Brain microvascular endothelial cell (primary cell): ENCODE measurements around the gene RIBC2.
"Not testable (repeated sequence)": the region's sequence is repeated elsewhere in the genome, so short reads cannot be mapped to it uniquely, and the experiment has no call there.

Source experiments
- DNase-seq: peaks from one replicate; pipeline ENCODE4 v3.0.0-alpha.2; 2020
- H3K27ac ChIP-seq: fragments of 250-450 bp; sonication (Bioruptor Pico); 2 replicates; pipeline ENCODE4 v1.5.1; 2020; ENCODE audit warnings: mild to moderate bottlenecking, moderate library complexity
- H3K27me3 ChIP-seq: fragments of 250-450 bp; sonication (Bioruptor Pico); replicated peaks from 2 replicates; pipeline ENCODE4 v1.5.1; 2020; ENCODE audit warnings: mild to moderate bottlenecking
- H3K36me3 ChIP-seq: fragments of 250-450 bp; sonication (Bioruptor Pico); replicated peaks from 2 replicates; pipeline ENCODE4 v1.5.1; 2020; ENCODE audit warnings: mild to moderate bottlenecking
- H3K4me3 ChIP-seq: 2 replicates; pipeline ENCODE4 v1.5.1; 2011; ENCODE audit warnings: low read depth, mild to moderate bottlenecking, control low read depth, low read length, moderate library complexity
- CTCF ChIP-seq: IDR thresholded peaks from 2 replicates; pipeline ENCODE4 v1.5.1; 2011; ENCODE audit warnings: low read depth, mild to moderate bottlenecking, moderate library complexity, low read length, control low read depth, inconsistent platforms; ENCODE audit errors: missing control alignments
- in situ Hi-C: cut with HindIII; loops from 2 replicates; pipeline ENCODE4 v1.10.0; 2017; ENCODE audit warnings: low sequenced_read_pairs, low pct_ligation_motif_present

Gene RIBC2

GRCh38 chr22:45448431-45448830, 34.9 kb downstream of the RIBC2 start:
- Histone ChIP-seq H3K27me3 (no peaks in the 10 kb centered on the region), H3K27ac (no peak overlapping the region), H3K4me3 (no peak overlapping the region), H3K36me3 (no peaks in the 10 kb centered on the region)
- in situ Hi-C loops = no loop called here
- TF ChIP-seq CTCF = no peak
- no peak for DNase-seq

GRCh38 chr22:45449442-45449841, 35.9 kb downstream of the RIBC2 start:
- in situ Hi-C loops, H3K27me3 ChIP-seq, H3K36me3 ChIP-seq, H3K4me3 ChIP-seq, DNase-seq, H3K27ac ChIP-seq: not testable (repeated sequence)

- Histone ChIP-seq H3K4me3 (no peak overlapping the region), H3K36me3 (no peaks in the 10 kb centered on the region), H3K27me3 (no peaks in the 10 kb centered on the region), H3K27ac (no peak overlapping the region)
- no peak for TF ChIP-seq CTCF
- no peak for DNase-seq
- in situ Hi-C loops = no loop called here
Observed at GRCh38 chr22:45450101-45450785, 36.8 kb downstream of the RIBC2 start.

GRCh38 chr22:45450921-45451651, 37.6 kb downstream of the RIBC2 start:
- no peaks in the 10 kb centered on the region for H3K36me3 ChIP-seq
- H3K4me3 ChIP-seq = no peak overlapping the region
- TF ChIP-seq CTCF = no peak
- DNase-seq = no peak
- in situ Hi-C loops = no loop called here
- no peaks in the 10 kb centered on the region for H3K27me3 ChIP-seq
- no peak overlapping the region for H3K27ac ChIP-seq

GRCh38 chr22:45451972-45452371, 38.5 kb downstream of the RIBC2 start:
- no peak overlapping the region for H3K4me3 ChIP-seq
- no peaks in the 10 kb centered on the region for H3K27me3 ChIP-seq
- in situ Hi-C loops = no loop called here
- no peak overlapping the region for H3K27ac ChIP-seq
- TF ChIP-seq CTCF = no peak
- no peak for DNase-seq
- no peaks in the 10 kb centered on the region for H3K36me3 ChIP-seq

GRCh38 chr22:45452565-45453379, 39.3 kb downstream of the RIBC2 start:
- H3K27me3 ChIP-seq = no peaks in the 10 kb centered on the region
- H3K27ac ChIP-seq = no peak overlapping the region
- H3K36me3 ChIP-seq = no peaks in the 10 kb centered on the region
- no peak overlapping the region for H3K4me3 ChIP-seq
- DNase-seq = no peak
- no peak for TF ChIP-seq CTCF
- in situ Hi-C loops = no loop called here
